Stimulated activated CD4-positive, alpha-beta T cell treated with anti-CD3 and anti-CD28 coated beads, Interleukin-12 subunit alpha, Interleukin-12 subunit beta, amount 100 ng/mL, for 24 hours (primary cell): Measurements from ENCODE around the gene TCF12.

Experiments used
- DNase-seq, 2 experiments: peaks; one replicate each; pipeline ENCODE4 v3.0.0-alpha.2; 2020; ENCODE audit warnings: low read depth in 2 of 2

Gene TCF12

DNA sequence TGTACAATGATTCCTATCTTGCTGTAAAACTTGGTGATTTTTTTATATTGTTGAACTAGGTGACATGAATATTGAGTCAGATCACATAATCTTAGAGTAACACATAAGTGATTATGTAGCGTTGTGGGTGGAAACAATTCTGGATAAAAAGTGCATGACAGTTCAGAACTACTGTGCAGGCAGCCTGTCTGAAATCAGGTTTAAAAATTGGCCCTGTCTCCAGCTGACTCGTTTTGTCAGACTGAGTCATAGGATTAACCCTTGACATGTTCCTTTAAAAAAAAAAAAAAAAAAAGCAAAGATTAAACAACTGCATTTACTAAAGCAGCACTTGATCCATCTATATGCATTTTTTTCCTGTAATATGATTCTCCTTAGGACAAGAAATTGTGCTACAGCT lies 297.8 kb downstream of the TCF12 start:
- no peak for DNase-seq

DNA sequence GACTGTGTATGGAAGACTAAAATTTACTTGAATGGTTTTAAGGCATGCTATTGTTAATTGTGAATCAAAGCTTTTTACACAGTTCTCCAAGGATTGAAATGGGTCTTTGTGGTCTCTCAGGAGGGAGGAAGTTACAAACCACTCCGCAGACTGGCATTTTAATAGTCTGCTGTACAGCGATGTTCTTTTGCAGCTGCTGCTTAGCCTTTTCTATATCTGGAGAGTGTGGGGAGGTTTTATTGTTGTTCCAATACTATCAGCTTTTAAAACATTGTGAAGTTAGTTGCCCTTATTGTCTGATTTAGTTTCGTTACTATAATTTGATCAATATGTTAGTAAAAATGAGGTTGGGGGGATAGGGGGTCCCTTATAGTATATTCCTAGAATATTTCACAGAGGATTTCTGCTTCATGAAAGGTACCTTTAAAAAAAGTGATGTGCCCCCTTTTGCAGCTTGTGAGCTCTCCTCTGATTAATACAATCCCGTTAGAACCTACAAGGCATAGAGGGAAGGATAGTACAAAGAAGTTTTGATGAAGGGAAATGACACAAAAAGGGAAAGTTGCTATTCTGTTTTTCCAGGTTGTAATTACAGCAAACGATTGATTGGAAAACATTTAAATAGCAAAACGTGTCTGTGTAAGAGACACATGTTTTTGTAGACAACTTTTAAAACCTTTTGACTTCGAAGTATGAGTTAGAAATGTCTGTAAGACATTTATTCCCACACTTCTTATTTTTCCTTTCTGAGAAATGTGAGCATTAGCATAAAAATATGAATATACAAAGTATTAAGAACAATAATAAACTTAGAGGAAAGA lies 299.5 kb downstream of the TCF12 start:
- no peak for DNase-seq

DNA sequence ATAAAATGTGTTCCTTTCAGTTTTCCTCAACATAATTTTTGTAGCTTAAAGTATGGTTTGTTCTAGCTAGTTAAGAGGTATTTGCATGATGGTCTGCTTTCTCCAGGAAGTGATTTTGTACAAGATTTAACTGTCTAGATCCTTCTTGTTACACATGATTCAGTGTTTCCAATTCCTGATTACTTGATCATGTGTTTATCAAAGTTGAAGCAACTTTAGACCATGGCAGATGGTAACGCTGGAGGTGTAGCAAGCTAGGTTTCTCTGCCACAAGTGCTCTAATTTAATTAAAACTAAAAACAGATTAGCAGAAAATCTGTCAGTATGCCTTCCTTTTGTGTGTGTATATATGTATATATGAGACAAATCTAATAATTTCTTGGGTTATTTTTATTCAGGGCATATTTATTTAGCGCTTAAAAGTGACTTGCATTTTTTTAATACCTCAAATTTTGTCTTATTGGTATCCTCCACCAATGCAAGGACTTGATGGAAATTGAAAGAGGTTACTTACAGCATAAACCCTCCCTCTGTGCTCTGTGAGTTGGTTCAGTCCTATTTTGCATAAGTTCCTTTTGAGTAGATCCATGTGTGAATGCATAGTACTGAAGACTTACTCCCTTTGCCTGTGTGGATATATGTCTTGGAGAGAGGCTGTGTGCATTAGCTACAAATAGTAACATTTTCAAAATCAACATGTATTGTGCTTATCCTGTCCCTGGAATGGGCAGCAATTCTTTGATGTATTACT lies 300.6 kb downstream of the TCF12 start:
- DNase-seq, result no peak

- DNase-seq, result no peak
These were observed 301.8 kb downstream of the TCF12 start for GRCh38 chr15:57220205-57220604.

- no peak for DNase-seq
These were observed 302.7 kb downstream of the TCF12 start for GRCh38 chr15:57221134-57221533.

DNA sequence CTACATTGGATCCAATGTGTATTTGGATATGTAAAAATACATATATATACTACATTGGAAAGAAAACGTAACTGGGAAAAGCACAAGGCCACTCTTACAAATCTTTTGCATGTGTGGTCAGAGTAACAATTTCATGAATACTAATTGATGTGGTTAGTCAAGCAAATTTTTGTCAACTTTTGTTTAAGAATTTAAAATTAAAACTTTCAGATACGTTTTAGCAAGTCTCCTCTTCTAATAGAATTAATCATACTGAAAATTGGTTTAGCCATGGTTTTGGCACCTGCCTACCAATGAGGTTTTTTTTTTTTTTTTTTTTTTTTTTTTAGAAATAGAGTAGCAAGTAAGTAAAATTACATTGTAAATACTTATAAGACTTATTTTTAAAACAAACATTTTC lies 304.9 kb downstream of the TCF12 start:
- DNase-seq, result no peak

DNA sequence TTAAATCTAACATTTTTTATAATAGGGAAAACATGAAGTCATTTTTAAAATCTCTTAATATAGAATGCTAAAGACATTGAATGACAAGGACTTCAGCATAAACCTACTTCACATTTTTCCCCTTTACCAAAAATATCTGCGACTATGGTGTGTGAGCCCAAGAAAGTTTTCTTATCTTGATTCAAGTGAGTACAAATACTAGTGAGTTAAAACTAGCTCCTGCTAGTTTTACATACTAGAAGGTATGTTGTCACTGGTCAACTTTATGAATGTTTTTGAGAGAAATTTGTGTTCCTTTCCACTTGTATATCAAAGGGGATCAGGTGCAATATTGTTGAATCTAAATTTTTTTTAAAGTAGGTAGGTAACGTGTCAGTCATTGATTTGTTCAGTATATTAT lies 305.4 kb downstream of the TCF12 start:
- no peak for DNase-seq

DNA sequence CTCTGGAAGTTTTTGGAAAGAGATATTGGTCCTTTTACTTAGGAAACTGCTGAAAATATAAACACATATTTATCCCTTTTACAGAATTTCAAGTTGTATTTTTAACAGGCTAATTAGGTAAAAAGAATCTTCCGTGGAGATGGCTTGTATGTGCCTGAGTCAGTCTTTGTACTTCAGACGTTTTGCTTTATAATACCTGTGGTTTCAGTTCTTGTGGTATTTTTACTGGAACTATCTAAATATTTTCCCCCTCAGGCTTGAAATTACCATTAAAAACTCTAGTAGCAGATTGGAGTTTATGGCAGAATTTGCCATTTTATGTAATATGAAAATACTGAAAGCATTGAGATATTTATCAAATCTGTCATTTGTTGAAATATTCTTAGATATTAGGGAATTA lies 306.2 kb downstream of the TCF12 start:
- DNase-seq, result no peak

GRCh38 chr15:57227166-57227565 lies 308.7 kb downstream of the TCF12 start:
- DNase-seq, result no peak

DNA sequence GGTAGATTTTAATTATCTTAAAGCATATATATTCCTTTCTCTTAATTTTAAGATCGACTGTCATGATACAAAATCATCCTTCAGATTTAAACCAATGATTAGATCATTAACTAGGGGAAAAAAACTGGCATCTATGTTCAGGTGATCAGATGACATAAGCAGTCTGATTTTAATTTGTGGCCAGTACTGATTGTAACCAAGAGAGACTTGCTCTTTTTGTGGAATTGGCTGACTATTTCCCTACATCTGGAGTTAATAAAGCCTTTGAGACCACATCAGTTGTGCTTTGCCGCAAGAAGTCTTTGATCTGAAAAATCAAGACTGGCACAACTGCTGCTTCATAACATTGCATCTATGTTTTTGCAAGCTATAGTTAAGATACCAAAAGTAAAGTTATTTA lies 309.5 kb downstream of the TCF12 start:
- DNase-seq, result no peak

DNA sequence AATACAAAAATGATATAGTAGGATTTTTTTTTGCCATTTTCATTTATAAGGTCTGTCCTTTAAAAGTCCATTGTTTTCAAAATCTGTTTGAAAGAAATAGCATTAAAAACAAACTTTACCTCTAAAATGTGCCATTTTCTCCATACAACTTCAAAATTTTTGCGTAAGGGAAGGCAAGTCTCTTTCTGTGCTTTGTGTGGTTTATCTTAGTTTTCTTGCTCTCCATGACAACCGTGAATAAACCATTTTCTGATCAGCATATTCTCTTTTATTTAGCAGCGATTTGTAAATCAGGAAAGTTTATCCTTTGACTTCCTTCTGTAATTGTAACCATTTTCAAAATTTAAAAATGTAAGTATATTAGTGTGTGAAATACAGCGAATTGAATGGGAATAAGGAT lies 310.0 kb downstream of the TCF12 start:
- DNase-seq, result no peak

GRCh38 chr15:57229051-57229450 lies 310.6 kb downstream of the TCF12 start:
- no peak for DNase-seq

DNA sequence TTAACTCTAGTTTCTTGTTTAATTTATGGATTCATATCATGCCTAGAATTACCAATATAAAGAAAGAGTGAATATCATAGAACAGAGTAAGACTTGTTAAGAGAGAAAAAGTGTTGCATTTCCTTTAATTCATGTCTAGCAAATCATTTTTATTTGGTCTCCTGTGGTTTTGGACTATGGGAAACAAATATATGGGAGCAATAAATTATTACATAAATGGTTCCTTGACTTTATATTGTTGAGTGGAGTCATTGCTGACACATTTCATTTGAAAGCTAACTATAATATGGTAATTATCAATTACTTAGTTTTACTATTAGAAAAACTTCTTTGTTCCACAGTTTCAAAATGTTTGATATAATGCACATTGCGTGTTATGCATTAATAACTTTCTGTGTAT lies 313.1 kb downstream of the TCF12 start:
- DNase-seq, result no peak

- no peak for DNase-seq
These were observed 315.7 kb downstream of the TCF12 start for GRCh38 chr15:57234156-57234555.

- no peak for DNase-seq
These were observed 316.7 kb downstream of the TCF12 start for GRCh38 chr15:57235186-57235585.

DNA sequence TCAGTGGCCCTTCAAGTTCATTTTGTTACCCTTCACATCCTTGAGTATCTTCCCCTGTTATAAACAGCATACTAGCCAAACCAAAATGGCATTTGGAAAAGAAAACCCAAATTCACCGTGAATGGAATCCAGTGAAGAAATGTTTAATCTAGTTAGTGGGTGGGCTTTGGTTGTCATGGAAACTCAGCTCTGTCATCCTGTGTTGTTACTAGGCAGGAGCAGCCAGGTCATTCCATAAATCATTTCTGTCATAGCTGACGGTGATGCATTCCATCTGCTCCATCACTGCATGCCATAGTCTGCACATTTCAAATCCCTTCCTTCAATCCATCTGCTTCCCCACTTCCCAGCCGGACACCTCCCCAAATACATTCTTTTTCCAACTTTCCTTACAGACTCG lies 317.4 kb downstream of the TCF12 start:
- DNase-seq, result no peak

GRCh38 chr15:57236561-57237300 lies 318.3 kb downstream of the TCF12 start:
- DNase-seq, result no peak

- DNase-seq, result no peak
These were observed 318.8 kb downstream of the TCF12 start for GRCh38 chr15:57237301-57237642.

DNA sequence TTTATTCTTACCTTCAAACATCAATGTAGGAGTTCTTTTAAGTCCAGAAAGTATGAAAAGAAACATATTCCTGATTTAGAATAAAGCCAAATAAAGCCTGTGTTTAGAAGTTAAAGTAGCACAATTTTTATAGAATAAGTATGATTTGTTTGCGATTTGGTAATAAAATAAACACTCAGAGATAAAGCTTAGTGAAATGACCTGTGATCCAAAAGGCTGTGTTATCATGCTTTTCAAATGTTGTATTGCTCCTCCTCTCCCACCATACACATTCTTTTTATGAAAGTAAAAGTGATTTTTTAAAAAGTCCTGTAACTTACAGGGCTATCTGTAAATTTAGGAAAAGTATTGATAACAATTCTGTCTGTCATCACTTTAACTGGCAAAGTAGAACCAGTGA lies 319.2 kb downstream of the TCF12 start:
- DNase-seq, result no peak

DNA sequence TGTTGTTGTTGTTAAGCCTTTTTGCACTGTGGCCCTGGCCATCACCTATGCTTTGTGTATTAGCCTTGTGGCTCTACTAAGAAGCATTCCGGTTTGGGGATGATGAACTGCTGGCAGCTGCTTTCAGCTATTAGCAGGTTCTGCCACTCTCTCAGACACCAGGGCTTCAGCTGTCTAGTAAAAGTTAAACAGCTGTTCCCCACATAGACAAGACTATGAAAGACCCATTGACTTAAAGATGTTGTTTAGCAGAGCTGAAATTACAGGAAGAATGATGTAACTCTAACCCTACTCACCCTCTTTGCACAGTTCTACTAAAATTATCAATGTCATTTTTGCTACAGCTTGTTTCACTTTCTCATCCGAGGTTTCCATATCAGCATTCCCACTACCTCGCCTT lies 326.7 kb downstream of the TCF12 start:
- no peak for DNase-seq

GRCh38 chr15:57245714-57246113 lies 327.3 kb downstream of the TCF12 start:
- DNase-seq, result no peak

DNA sequence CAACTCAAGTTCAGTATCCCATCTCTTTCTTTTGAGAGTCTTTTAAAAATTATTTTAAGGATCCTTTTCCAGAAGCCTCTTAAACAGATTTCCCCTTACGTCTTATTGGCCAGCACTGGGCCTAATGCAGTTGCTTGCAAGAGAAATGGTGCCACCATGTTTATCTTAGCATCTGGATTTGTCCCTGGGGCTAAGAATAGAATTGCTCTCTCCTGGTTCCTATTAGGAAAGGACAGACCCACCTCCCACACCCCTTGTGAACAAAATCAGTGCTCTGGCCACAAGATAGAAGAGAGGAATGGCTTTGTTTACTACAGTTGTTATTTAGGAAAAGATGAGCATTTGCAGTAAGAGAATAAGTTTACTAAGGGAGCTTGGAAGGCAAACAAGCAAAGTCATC lies 329.6 kb downstream of the TCF12 start:
- no peak for DNase-seq

DNA sequence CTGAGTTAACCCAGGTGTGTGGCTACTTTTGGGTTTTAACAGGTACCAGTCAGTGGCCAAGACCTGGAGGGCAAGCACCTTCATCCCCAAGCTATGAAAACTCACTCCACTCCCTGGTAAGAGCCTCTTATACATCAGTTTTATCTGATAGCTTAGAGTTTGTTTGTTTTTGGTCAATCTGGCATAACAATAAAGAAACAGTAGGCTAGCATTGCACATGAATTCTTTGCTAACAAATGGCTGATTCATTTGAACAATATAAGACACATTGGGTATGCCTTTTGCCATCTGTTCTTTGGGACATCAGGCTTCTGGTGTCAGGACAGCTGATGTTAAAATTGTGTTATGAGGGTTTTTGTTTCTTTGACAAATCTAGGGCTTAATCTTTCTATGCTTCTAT lies 332.9 kb downstream of the TCF12 start:
- DNase-seq, result no peak
